Stimulated activated CD8-positive, alpha-beta memory T cell treated with anti-CD3 and anti-CD28 coated beads, Interleukin-15, amount 100 ng/mL, for 24 hours (primary cell): ENCODE data around the gene AGBL3.
"Not testable (repeated sequence)": the region's sequence is repeated elsewhere in the genome, so short reads cannot be mapped to it uniquely, and the experiment has no call there.

ENCODE experiments used
- DNase-seq: peaks from one replicate; pipeline ENCODE4 v3.0.0-alpha.2; 2020; ENCODE audit warnings: low read depth

Gene AGBL3

DNA sequence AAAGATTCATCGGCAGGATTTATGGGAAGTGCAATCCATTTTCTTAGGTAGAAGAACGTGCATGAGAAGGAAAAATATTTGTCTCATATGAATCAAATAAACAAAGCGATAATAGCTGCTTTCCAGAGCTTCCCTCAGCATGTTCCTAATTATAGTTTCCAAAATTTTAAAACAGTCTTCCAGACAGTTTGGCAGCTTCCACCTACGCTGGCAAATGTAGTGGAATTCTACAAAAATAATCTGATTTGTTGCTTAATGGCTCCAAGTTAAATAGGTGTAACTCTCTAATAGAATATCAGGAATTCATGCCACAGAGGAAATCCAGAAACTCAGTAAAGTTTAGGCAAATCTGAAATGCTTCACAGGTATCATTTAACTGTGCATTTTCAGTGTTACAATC is 23.3 kb upstream of the AGBL3 start:
- DNase-seq: no peak

DNA sequence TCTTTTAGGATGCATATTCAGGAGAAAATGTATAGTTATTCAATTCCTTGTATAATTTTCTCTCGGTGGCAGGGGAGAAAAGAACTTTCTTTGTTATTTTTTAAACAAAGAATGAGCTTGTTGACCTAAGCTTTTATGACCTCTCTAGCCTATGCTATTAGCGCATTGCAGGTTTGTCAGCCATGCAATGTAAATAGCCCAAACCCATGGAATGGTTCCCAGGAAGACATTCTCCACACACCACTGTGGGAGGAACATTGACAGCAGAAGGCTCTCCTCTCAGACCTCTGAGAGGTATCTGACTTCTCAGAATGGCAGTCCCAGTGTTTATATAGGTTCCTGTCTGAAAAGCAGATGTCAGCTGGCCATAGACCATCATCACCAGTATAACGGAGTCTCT is 19.6 kb upstream of the AGBL3 start:
- no peak for DNase-seq

DNA sequence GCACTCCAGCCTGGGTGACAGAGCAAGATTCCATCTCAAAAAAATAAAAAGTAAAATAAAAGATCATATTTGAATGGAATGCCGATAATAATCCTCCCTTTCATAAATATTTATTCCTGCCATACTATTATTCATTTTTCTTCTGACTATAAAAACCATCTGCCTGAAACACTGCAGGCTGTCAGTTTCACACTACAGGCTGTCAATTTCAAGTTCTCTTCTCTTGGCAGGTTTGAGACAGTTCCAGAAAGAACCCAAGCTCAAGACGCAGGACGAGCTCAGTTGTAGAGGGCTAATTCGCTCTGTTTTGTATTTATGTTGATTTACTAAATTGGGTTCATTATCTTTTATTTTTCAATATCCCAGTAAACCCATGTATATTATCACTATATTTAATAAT is 18.2 kb upstream of the AGBL3 start:
- DNase-seq: no peak

DNA sequence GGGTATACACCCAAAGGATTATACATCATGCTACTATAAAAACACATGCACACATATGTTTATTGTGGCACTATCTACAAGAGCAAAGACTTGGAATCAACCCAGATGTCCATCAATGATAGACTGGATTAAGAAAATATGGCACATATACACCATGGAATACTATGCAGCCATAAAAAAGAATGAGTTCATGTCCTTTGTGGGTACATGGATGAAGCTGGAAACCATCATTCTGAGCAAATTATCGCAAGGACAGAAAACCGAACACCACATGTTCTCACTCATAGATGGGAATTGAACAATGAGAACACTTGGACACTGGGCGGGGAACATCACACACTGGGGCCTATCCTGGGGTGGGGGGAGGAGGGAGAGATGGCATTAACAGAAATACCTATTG is 4.7 kb upstream of the AGBL3 start:
- DNase-seq: not testable (repeated sequence)

DNA sequence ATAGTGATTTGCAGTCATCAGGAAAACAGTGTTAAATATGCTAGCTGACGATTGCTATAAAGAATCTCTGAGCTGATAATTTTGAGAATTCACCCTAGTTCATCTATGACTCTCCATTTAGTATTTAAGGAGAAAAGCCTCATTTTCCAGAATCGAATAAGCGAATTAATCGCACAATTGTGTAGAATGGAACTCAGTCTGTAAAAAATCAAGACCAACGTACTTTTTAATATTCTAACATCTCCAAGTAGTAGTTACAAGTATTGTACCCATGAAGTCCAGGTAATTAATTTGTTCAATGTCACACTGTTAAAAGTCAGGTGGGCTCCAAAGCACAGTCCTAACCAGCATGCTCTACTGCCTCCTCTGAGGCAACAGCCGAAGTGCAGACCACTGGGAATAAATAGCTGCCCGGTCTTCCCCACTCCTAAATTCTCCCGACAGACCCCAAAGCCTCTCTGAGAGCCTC is 380 bp upstream of the AGBL3 start:
- DNase-seq: no peak

DNA sequence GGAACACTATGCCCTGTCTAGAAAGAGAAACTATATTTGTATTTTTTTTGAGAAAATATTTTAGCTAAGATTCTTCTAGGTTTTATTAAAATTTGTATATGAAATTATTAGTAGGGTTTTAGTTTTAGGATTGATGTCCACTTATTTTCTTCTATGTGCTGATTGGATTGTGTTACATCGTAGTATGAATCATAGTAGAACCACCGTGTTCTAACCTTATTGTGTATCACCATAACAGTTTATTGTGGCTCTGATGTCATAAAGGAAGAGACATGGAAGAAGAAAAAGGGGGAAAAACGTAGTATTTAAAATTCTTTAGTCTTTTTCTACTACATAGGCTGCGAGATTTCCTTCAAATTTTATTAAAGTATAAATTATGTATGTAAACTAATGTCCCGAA is 1.9 kb downstream of the AGBL3 start:
- no peak for DNase-seq

DNA sequence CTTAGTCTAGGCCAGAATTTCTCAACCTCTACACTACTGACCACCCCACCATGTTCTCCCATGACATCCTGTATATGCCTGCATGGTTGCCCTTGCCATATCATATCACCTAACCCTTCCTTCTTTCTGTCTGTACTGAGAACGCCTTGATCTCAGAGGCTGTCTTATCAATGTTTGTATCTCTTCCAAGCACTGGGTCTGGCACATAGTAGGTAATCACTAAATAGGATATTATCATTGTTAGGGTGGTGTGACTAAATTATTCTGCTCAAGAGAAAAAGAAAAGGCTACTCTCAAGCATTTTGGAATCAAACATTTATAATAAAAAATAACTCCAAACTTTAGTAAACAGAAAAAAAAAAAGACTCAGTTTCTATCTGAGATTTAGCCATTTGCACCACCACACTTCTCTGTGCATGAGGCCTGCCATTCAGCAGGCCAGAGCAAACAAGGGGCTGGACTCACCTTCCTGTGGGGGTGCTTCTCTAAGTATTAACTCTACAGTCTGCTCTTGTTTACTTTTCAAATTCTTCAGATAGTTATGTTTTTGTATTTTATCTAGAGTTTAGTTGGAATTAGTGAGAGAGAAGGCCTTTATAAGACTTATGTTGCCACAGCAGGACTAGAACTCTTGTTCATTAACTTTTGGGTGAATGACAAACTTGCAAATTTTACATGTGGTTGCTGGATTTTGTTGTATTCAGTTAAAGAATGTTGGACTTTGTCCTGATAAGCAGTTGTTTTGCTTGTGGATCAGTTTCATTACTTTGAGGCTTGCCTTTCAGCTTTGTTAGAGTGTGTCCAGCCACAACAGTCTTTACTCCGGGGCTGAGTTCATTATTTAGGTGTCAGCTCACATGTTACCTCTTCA is 5.4 kb downstream of the AGBL3 start:
- no peak for DNase-seq

DNA sequence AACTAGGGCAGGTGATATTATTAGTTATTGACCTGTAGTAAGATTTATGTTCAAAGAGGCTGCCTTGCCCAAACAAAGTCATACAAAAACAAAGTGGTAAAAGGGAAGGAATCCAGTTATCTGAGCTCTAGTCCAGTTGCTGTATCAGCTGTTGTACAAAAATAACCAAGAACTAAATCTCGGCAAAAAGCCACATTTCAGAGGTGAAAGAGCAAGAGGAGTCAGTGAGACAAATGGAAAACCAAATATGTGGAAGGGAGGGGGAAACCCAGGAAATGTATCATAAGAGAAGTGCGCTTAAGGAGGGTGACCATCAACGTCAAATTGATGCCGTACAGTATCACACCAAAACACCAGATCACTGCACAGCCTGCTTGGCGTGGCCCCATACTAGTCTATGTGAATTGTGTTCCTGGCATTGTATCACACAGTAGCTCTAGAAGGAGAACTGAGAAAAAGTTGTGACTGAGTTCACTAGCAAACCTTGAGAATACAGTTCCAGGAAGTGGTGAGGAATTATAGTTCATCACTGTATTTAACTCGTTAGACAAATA is 6.4 kb downstream of the AGBL3 start:
- DNase-seq: no peak

DNA sequence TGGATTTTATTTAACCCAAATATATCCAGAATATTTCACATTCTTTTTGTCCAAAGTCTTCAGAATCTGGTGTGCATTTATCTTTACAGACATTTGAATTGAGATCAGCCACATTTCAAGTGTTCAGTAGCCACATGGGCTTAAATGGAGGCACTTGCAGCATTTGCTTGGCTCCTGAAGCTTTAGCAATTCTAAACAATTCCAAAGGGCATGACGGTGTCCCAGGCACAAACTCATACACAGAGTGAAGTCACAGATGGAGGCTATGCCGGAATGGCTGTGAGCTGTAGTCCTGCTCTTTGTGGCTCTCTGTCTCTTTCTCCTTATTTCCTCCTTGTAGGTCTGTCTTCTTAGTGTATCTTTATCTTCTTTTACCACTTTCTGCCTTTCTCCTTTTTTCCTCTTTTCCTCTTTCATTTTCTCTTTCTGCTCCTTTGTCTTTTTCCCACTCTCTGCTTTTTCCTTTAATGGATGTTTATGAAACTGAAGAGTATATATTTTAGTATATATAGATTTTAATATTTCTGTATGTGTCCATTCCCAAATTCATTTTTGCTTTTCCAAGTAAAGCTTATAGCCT is 7.7 kb downstream of the AGBL3 start:
- DNase-seq: no peak

DNA sequence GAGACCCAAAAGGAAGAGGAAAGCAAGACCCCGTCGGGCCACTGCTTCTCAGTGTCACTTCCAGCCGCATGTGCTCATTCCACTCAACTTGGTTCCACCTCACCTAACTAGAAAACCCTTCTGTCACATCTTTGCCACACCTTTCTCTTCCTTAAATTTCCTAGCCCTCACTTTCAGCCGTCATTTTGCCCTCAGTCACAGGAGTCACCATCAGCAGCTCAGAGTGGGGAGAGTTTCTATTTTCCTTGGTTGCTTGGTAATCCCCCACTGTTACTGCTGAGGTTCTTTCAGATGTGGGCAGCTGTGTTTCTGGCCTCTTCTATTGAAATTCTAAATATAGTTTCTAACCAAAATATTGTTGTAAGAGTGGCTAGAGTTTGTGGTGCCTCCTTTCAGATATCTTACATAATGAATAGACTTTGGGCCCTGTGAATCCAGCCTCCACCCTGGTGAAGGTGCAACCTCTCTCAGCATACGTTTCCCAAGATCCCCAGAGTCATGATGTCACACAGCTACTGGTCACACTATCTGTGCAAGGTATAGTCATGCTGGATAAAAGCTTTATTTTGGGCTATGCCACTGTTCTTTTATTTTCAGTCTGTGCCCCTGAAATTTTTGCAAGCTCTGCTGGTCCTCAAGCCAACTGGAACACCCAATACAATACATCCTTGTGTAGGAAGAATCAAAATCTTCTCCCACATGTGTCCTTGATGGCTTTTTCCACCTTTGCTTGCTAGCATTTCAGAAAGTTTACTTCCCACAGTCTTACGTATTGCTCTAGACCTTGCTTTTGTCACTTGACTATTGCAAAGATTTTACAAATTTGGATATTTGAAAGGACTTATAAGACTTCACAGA is 9.2 kb downstream of the AGBL3 start:
- DNase-seq: no peak

DNA sequence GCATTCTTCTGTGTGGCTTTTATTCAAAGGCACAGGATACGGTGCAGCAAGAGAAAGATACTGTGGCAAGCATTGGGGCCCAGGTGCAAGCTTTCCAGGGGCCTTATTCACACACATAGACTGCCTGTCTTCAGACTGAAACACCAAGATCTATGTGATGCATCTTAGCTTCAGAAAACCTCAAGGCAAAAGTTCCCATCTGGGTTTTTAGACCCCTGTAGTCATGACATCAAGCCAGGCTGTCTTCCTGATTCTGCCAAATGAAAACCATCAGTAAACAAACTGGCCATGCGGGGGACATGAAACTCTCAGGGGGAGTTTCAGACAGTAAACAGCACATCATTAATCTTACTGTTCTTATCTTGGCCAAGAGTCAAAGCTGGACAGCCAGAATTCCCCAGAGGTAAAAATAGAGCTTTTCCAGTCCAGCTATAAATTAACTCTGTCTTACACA is 9.8 kb downstream of the AGBL3 start:
- no peak for DNase-seq

DNA sequence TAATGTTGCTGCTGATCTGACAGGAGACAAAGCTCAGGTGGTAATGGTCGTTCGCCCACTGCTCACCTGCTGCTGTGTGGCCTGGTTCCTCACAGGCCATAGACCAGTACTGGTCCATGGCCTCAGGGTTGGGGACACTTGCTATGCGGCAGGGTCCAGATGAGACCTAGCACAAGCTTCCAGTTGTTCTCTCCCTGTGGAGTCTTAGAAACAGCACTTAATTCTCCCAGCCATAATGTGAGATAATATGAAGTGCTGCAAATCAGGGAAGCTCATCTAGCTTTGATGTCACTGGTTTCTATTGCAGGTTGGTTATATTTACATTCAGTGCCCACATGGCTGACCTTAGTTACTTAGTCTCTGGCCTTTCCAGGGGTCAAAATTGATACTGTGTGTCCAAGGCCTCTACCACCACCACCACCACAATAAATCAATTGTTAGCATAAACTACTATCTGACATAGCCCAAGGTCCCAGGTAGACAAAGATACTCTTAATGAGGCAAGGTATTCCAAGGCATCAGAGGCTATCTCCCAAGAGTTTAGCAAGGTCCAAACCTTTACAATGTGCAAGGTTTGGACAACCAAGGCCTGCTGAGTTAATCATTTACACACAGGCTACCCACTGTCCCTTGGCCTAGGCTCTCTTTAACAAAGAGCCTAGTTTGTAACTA is 11.0 kb downstream of the AGBL3 start:
- DNase-seq: no peak

DNA sequence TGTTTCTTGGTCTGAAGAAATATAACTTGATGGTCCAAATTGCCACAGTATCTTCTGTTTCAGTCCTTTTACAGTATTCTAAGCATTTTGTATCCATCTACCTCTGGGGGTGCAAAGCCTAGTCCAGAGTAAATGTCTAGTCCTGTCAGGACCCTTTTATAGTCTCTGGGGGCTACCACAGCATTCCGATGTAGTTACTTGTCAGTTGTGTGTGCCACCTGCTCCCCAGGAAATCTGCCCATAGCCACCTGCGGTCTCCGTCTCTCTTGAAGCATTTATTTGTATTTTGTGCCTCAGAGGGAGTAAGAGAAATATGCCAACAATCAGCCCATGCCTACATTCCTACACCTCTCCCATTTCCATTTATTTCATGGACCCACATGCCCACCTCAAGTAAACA is 12.8 kb downstream of the AGBL3 start:
- DNase-seq: no peak

DNA sequence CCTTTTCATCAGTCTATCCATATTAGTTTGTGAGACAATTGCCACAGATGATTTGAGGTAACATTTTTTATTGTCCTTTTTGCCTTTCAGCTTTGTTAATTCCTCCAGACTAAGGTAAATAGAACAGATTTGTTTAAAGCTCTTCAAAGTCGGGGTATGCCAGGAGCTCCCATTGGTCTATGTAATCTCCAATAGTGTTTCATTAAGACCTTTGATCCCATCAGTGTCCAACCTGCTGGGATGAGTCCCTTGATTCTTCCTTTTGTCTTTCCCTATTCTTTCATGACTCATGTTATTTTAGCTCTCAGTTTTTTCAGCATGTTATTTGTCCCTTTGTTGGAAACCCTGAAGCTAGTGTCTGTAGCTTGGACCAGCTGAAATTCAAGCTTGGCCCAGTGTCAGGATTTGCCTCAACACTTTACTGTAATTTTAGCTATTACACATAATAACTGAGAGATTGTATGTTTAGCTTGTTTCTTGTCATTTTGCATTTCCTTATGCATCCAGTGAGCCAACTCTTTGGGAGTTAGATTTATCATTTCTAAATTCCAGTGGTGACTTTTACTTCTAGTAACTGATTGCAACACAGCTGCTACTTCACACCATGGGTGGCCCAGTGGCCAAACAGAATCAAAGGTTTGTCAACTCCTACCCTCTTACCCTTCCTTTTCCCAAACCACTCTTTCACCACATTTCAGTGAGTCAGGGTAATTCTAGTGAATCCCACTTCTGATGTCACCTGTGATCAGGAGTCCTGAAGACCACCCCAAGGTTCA is 15.3 kb downstream of the AGBL3 start:
- no peak for DNase-seq

DNA sequence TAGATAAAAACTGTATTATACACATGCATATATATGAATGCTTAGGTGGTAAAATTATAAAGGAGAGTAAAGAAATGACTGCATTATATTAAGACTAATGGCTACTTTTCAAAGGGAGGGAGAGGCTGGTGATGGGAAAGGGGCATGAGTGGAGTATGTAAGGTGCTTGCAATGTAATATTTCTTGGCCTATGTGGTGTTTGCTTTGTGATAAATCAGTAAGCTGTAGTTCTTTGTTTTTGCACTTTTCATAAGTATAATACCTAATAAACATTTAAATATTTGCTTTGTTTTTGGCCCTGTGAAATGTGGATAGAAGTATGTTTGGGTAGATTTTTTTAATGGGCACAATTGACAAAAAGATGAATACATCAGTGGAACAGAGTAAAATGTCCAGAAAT is 25.9 kb downstream of the AGBL3 start:
- DNase-seq: no peak

DNA sequence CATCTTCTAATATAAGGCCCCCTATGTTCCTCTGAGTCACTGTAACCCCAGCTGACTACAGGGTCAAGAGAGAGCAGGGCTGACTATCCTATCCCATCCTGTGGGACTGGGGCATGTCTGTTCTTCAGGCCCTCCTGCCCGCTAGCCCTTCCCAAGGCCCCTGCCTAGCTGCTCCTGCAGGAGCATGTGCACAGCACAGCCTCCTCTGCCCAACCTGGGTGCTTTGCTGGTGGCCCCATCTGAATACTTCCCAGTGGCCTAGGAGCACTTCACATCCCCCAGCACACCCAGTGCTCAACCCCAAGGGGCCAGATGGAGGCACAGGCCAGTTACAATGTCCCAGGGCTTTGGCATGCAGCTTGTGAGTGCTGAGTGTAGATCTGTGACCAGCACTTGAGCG is 37.3 kb downstream of the AGBL3 start:
- no peak for DNase-seq

DNA sequence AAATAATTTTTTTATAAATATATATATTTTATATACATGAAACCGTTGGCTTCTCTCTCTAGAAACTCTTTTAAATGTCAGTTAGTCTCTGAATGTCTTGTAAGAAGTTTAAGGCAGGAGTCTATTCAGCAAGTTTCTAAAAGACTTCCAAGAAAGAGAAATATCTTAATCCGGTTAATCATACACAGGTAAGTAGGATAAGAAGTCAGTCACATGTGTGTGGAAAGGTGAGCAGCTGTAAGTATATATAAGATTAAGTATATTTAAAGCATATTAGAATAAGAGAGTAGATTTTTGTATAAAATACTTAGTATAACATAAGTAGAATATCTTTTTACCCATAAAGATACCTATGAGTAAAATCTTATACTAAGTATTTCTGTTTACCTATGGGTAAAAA is 48.9 kb downstream of the AGBL3 start:
- DNase-seq: no peak

DNA sequence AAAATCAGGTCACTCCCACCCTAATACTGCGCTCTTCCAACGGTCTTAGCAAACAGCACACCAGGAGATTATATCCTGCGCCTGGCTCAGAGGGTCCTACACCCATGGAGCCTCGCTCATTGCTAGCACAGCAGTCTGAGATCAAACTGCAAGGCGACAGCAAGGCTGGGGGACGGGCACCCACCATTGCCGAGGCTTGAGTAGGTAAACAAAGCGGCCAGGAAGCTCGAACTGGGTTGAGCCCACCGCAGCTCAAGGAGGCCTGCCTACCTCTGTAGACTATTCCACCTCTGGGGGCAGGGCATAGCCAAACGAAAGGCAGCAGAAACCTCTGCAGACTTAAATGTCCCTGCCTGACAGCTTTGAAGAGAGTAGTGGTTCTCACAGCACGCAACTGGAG is 80.7 kb downstream of the AGBL3 start:
- DNase-seq: not testable (repeated sequence)

DNA sequence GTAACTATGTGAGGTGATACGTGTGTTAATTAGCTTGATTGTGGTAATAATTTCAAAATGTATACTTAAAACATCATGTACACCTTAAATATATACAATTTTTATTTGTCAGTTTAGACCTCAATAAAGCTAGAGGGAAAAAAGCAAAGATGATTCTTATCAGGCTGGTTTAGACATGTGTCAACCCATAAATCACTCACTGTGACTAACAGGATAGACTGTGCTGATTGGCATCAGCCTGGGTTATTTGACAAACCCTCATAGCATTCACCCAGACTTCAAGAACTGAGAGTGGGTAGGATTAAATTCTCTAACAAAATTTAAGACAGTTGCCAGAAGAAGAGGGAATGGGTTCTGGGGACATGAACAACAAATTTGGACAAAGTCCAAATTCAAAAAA is 87.8 kb downstream of the AGBL3 start:
- DNase-seq: no peak

DNA sequence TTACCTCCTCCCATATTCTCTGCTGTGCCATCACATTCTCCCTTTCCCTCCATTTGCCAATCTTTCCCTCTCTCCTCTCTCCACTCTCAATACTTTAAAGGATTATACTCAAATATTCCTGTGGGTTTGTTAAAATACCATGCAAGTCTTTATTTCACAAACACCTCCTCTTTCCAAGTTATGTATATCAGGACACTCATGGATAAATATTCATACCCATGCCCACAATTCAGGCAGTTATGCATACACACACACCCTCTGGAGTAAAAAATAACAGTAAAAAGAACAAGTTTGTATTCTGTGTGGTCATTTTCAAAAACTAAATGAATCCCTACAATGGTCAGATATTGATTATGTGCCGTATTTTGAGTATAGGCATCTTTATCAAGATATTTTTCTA is 88.2 kb downstream of the AGBL3 start:
- no peak for DNase-seq

DNA sequence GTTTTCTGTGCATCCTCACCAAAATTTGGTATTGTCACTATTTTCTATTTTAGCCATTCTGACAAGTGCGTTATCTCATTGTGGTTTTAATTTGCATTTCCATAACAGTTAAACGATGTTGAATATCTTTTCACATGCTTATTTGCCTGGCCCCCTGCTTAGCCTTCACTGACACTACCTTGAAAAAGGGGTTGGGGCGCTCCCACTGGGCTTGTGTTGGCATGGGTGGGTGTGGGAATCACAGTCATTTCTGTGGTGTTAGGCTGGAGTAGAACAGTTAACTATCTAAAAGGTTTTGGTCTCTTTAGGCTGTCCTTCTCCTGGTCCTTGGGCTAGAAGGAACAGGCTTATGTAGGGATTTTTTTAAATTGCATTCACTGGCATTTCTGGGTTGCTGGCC is 89.4 kb downstream of the AGBL3 start:
- no peak for DNase-seq
